HepG2 (cell line): ENCODE results near the gene AMOTL1. TPM values are rescaled to one million over a fixed set of nuclear protein-coding genes. Genes with fewer than 3 reads are reported as not detected.

Source experiments
- ATAC-seq: fragments of 200-7000 bp; cut with Tn5 transposase; 3 replicates; pipeline ENCODE4 v1.9.1; 2020; ENCODE audit warnings: mild to moderate bottlenecking, moderate library complexity
- BruUV-seq: library from RNA; stranded (reverse); fragments of 400-500 nt; replicated peaks from 2 replicates; lab custom pipeline; 2021; lab: Mats Ljungman, UMichigan
- CTCF ChIA-PET: fragments of 300-600 bp; formaldehyde crosslinking; extraction: SDS; loops from one replicate; lab custom pipeline; 2021; ENCODE audit warnings: low total read pairs, inconsistent platforms, low intra/inter-chr PET ratio; lab: Yijun Ruan, JAX
- POLR2A ChIA-PET: fragments of 350-600 bp; sonication (Branson Sonifier 250); formaldehyde crosslinking; loops from one replicate; lab custom pipeline; 2020; ENCODE audit warnings: antibody characterized with exemption, inconsistent platforms; lab: Yijun Ruan, JAX
- DNase-seq: peaks from one replicate; pipeline ENCODE4 v3.0.0-alpha.2; 2015; ENCODE audit warnings: low spot score
- FAIRE-seq: peaks from 3 replicates; lab custom pipeline; 2011; peaks lifted over from hg19 to GRCh38; lab: Jason Lieb, UNC
- H2AFZ ChIP-seq: one replicate; pipeline ENCODE4 v1.6.1; 2011; ENCODE audit warnings: low read length, inconsistent platforms
- H3K27ac ChIP-seq: fragments of 300-600 bp; 3 replicates; pipeline ENCODE4 v1.8.0; 2011; ENCODE audit warnings: mixed run types, mild to moderate bottlenecking, mixed read lengths, low read length, inconsistent platforms; ENCODE audit not compliant: insufficient read depth; ENCODE audit errors: extremely low read length
- H3K27me3 ChIP-seq, 2 experiments: fragments of 200-600 bp in 1 of 2; 2 replicates in 1 of 2; 3 replicates in 1 of 2; pipeline versions ENCODE4 v1.6.0 to v1.8.0; 2011; ENCODE audit warnings: low read length in 2 of 2, mild to moderate bottlenecking in 2 of 2, moderate library complexity in 2 of 2, inconsistent platforms in 1 of 2; ENCODE audit not compliant: insufficient read depth in 2 of 2, control insufficient read depth in 1 of 2
- H3K36me3 ChIP-seq, 2 experiments: fragments of 200-600 bp in 1 of 2; replicated peaks in 1 of 2; 2 replicates in 1 of 2; 3 replicates in 1 of 2; pipeline versions ENCODE4 v1.5.1 to v1.8.0; 2011; ENCODE audit warnings: low read length in 2 of 2, inconsistent platforms in 1 of 2; ENCODE audit not compliant: insufficient read depth in 2 of 2, control insufficient read depth in 1 of 2
- H3K4me1 ChIP-seq: 2 replicates; pipeline ENCODE4 v1.5.1; 2012; ENCODE audit warnings: low read length, inconsistent platforms; ENCODE audit not compliant: insufficient read depth
- H3K4me2 ChIP-seq: 2 replicates; pipeline ENCODE4 v1.6.0; 2011; ENCODE audit warnings: low read depth, low read length, inconsistent platforms
- H3K4me3 ChIP-seq, 3 experiments: fragments of 200-600 bp in 1 of 3; sonication (generic), shearing (Covaris generic) in 1 of 3; replicated peaks in 1 of 3; 2 replicates each; pipeline ENCODE4 v1.5.1; 2011 to 2016; ENCODE audit warnings: low read length in 3 of 3, inconsistent platforms in 2 of 3, low read depth in 2 of 3, mild to moderate bottlenecking in 2 of 3, control low read depth in 1 of 3, mixed read lengths in 1 of 3; ENCODE audit not compliant: insufficient read depth in 1 of 3
- H3K79me2 ChIP-seq: one replicate; pipeline ENCODE4 v1.6.1; 2011; ENCODE audit warnings: low read length, inconsistent platforms; ENCODE audit not compliant: insufficient read depth
- H3K9ac ChIP-seq: 2 replicates; pipeline ENCODE4 v1.6.0; 2011; ENCODE audit warnings: mild to moderate bottlenecking, low read depth, low read length, inconsistent platforms; ENCODE audit not compliant: insufficient read depth
- H3K9me3 ChIP-seq: 2 replicates; pipeline ENCODE4 v1.5.1; 2012; ENCODE audit warnings: mild to moderate bottlenecking, low read length
- H4K20me1 ChIP-seq: 2 replicates; pipeline ENCODE4 v1.6.0; 2011; ENCODE audit warnings: inconsistent platforms, mild to moderate bottlenecking, low read length, moderate library complexity; ENCODE audit not compliant: insufficient read depth
- FLYWCH1 ChIP-seq: sonication (generic); formaldehyde crosslinking; IDR thresholded peaks from 2 replicates; pipeline ENCODE4 v1.8.1; 2023; ENCODE audit warnings: mild to moderate bottlenecking, missing genetic modification reagents
- SNRNP70 ChIP-seq: fragments of 200-400 bp; formaldehyde crosslinking; IDR thresholded peaks from 2 replicates; pipeline ENCODE4 v1.6.1; 2017; ENCODE audit warnings: mild to moderate bottlenecking, low read depth, low read length, moderate library complexity
- ZNF569 ChIP-seq: sonication (generic); formaldehyde crosslinking; IDR thresholded peaks from 2 replicates; pipeline ENCODE4 v1.5.0; 2020; ENCODE audit warnings: mild to moderate bottlenecking, missing genetic modification reagents, moderate library complexity, borderline replicate concordance
- ZNF678 ChIP-seq: sonication (generic); formaldehyde crosslinking; IDR thresholded peaks from 2 replicates; pipeline ENCODE4 v1.4.0; 2020; ENCODE audit warnings: mild to moderate bottlenecking, missing genetic modification reagents
- WGBS: methylation state at CpG from one replicate; pipeline ENCODE4 v1.1.6; 2017; ENCODE audit warnings: low lambda C conversion rate; 5-methylcytosine and 5-hydroxymethylcytosine counted together
- in situ Hi-C: cut with HindIII; loops from 2 replicates; pipeline ENCODE4 v1.10.0; 2017; ENCODE audit warnings: low pct_unique_long_range_greater_than_20kb; ENCODE audit not compliant: extremely low pct_ligation_motif_present
- intact Hi-C: fragments of 100-400 bp; cut with micrococcal nuclease; formaldehyde crosslinking; loops from one replicate; pipeline ENCODE4 v1.10.0; 2022; ENCODE audit not compliant: unreplicated experiment
- polyA plus RNA-seq, 8 experiments: library from polyadenylated mRNA; depleted of rRNA in 3 of 8; stranded (reverse) in 7 of 8; unstranded in 1 of 8; fragments of >200 nt; fragmentation: Illumina TruSeq in 4 of 8; extraction: Trizol in 4 of 8; gene quantifications; 2 replicates each; pipeline versions ENCODE4 v1.2.1 to v1.2.3, GENCODE V29; 2011 to 2016; ENCODE audit warnings: low read depth in 4 of 8, missing spikeins in 1 of 8, mixed read lengths in 1 of 8; ENCODE audit not compliant: insufficient read depth in 1 of 8
- total RNA-seq, 5 experiments: library from RNA; depleted of rRNA; stranded (reverse); fragments of >200 nt; fragmentation: Illumina TruSeq; extraction: Trizol; gene quantifications; 2 replicates each; pipeline ENCODE4 v1.2.3, GENCODE V29; 2016; ENCODE audit warnings: low read depth in 1 of 5
- TF ChIP-seq, protein P1 (sequence below), 2 experiments: sonication (generic) in 1 of 2; formaldehyde crosslinking in 1 of 2; IDR thresholded peaks; 2 replicates each; pipeline versions ENCODE4 v1.5.1 to v1.6.1; 2011 to 2020; ENCODE audit warnings: borderline replicate concordance in 1 of 2, low read depth in 1 of 2, low read length in 1 of 2, mild to moderate bottlenecking in 1 of 2, missing genetic modification reagents in 1 of 2, moderate library complexity in 1 of 2
- TF ChIP-seq, protein P2 (sequence below): sonication (generic); formaldehyde crosslinking; IDR thresholded peaks from 2 replicates; pipeline ENCODE4 v1.4.0; 2020; ENCODE audit warnings: missing genetic modification reagents
- TF ChIP-seq, protein P3 (sequence below): sonication (generic); formaldehyde crosslinking; IDR thresholded peaks from 2 replicates; pipeline ENCODE4 v1.5.0; 2020; ENCODE audit warnings: missing genetic modification reagents

The AMOTL1 gene
- total and polyA plus RNA-seq, 2 of the 13 experiments (the other 11 are each of a cell fraction or from before 2014, with no cell fraction given): 0.01 to 0.20 TPM

DNA sequence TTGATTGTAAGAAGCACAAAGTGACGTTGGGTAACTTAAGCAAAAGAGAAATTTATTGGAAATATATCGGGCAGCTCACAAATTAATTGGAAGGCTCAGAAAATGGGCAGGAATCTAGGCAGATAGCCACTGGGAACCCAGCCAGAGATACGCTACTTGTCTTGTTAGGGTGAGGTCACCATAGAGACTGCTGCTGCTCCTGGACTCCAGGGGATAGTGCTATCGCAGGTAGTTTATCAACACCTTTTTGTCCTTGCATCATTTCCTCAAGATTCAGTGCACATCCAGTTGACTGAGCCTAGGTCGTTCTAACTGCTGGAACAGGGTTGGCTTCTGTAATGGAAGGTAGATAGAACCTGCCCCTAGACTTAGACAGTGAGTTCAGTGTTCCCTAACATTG lies 19.6 kb downstream of the AMOTL1 start (continued):
- TF ChIP-seq, protein P1, sequence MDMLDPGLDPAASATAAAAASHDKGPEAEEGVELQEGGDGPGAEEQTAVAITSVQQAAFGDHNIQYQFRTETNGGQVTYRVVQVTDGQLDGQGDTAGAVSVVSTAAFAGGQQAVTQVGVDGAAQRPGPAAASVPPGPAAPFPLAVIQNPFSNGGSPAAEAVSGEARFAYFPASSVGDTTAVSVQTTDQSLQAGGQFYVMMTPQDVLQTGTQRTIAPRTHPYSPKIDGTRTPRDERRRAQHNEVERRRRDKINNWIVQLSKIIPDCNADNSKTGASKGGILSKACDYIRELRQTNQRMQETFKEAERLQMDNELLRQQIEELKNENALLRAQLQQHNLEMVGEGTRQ (IDR thresholded peaks at IDR 0.05; ENCODE audit: low read depth, low read length): no peak
- TF ChIP-seq, protein P1 (CRISPR knock-in tag; IDR thresholded peaks at IDR 0.05; ENCODE audit: borderline replicate concordance): no peak
- TF ChIP-seq FLYWCH1 (CRISPR knock-in tag): no peak
- TF ChIP-seq, protein P2, sequence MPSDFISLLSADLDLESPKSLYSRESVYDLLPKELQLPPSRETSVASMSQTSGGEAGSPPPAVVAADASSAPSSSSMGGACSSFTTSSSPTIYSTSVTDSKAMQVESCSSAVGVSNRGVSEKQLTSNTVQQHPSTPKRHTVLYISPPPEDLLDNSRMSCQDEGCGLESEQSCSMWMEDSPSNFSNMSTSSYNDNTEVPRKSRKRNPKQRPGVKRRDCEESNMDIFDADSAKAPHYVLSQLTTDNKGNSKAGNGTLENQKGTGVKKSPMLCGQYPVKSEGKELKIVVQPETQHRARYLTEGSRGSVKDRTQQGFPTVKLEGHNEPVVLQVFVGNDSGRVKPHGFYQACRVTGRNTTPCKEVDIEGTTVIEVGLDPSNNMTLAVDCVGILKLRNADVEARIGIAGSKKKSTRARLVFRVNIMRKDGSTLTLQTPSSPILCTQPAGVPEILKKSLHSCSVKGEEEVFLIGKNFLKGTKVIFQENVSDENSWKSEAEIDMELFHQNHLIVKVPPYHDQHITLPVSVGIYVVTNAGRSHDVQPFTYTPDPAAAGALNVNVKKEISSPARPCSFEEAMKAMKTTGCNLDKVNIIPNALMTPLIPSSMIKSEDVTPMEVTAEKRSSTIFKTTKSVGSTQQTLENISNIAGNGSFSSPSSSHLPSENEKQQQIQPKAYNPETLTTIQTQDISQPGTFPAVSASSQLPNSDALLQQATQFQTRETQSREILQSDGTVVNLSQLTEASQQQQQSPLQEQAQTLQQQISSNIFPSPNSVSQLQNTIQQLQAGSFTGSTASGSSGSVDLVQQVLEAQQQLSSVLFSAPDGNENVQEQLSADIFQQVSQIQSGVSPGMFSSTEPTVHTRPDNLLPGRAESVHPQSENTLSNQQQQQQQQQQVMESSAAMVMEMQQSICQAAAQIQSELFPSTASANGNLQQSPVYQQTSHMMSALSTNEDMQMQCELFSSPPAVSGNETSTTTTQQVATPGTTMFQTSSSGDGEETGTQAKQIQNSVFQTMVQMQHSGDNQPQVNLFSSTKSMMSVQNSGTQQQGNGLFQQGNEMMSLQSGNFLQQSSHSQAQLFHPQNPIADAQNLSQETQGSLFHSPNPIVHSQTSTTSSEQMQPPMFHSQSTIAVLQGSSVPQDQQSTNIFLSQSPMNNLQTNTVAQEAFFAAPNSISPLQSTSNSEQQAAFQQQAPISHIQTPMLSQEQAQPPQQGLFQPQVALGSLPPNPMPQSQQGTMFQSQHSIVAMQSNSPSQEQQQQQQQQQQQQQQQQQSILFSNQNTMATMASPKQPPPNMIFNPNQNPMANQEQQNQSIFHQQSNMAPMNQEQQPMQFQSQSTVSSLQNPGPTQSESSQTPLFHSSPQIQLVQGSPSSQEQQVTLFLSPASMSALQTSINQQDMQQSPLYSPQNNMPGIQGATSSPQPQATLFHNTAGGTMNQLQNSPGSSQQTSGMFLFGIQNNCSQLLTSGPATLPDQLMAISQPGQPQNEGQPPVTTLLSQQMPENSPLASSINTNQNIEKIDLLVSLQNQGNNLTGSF (CRISPR knock-in tag): no peak

DNA sequence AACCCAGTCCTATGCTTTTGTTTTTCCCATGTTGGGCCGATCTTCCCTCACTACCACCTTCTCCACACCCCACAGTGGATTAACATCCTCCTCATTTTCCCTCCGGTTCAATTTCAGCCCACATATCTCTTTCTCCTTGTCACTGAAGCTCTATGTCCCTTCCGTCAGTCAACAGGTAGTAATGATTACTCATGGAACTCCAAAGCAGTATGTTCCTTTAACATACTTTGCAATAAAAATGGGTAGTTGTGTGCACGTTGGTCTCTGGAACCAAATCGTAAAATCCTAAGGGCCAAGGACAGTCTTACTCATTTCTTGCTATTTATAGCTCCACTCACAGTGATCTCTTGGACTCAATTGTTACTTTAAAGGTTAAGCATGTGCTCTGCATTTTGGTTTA lies 20.2 kb downstream of the AMOTL1 start:
- Histone ChIP-seq H3K27ac (no peak overlapping the region), H4K20me1 (no peaks in the 10 kb centered on the region)

More for the DNA sequence above, 20.2 kb downstream of the AMOTL1 start:
- no peaks in the 10 kb centered on the region for H3K79me2 ChIP-seq
- no peak for DNase-seq
- no peaks in the 10 kb centered on the region for H3K36me3 ChIP-seq
- ChIA-PET POLR2A (no interaction called here), CTCF (no interaction called here)
- no peak overlapping the region for H3K4me3 ChIP-seq
- H3K4me1 ChIP-seq: no peaks in the 10 kb centered on the region
- no peak for FAIRE-seq
- intact Hi-C loops: loop anchor here (5.0 kb wide), 1 partner anchor 1639 kb away; no protein-coding TSS in a partner anchor
- H2AFZ ChIP-seq: no peak overlapping the region
- TF ChIP-seq ZNF569: no peak
- TF ChIP-seq, protein P3, sequence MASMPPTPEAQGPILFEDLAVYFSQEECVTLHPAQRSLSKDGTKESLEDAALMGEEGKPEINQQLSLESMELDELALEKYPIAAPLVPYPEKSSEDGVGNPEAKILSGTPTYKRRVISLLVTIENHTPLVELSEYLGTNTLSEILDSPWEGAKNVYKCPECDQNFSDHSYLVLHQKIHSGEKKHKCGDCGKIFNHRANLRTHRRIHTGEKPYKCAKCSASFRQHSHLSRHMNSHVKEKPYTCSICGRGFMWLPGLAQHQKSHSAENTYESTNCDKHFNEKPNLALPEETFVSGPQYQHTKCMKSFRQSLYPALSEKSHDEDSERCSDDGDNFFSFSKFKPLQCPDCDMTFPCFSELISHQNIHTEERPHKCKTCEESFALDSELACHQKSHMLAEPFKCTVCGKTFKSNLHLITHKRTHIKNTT (CRISPR knock-in tag): no peak
- no peak for TF ChIP-seq SNRNP70
- TF ChIP-seq ZNF678 (CRISPR knock-in tag): no peak
- no peak overlapping the region for H3K9ac ChIP-seq
- in situ Hi-C loops: loop anchor here (5.0 kb wide), 1 partner anchor 109 kb away; no protein-coding TSS in a partner anchor
- 39% methylated on average over 5 of the region's 5 CpGs for WGBS
- no TSS peak for BruUV-seq
- H3K9me3 ChIP-seq: no peaks in the 10 kb centered on the region
- no peaks in the 10 kb centered on the region for H3K27me3 ChIP-seq
- no peak overlapping the region for H3K4me2 ChIP-seq
- no peak for ATAC-seq
